ENCODE data around the gene CEP83.

CEP83 gene

DNA sequence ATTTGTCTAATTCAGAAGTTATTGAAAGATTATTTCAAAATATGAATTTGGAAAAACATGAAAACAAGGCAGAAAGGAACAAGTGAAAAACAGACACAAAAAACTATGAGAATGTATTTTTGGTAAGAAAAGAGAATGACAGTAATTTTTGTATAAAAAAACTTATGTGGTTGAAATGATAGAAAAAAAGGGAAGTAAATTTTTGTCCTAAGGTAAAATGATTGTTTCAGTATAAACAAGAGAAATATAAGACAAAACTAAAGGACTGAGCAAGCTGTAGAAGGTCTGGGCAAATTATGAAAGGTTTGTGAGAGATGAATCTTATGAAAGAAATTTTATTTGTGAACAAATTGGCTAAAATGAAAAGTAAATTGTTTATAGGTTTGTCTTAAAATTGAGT, 44.6 kb downstream of the CEP83 start:
- ATAC-seq (ENCODE audit: insufficient read depth, low read depth) (no peak), DNase-seq (no peak)
- Histone ChIP-seq H3K27ac (ENCODE audit: low read length) (no peak overlapping the region), H3K9ac (ENCODE audit: low read depth, low read length) (no peak overlapping the region), H3K27me3 (ENCODE audit: insufficient read depth, low read length, poor library complexity) (no peaks in the 10 kb centered on the region), H4K20me1 (ENCODE audit: insufficient read depth, low read length) (no peaks in the 10 kb centered on the region), H2AFZ (ENCODE audit: low read depth, low read length) (no peak overlapping the region), H3K4me2 (ENCODE audit: insufficient read depth, low read length) (no peak overlapping the region), H3K9me3 (ENCODE audit: insufficient read depth, low read length, severe bottlenecking) (peaks cover 10% of the 10 kb centered on the region), H3K79me2 (ENCODE audit: insufficient read depth, low read length) (peaks cover 10% of the 10 kb centered on the region; the same call in 1 of the 2 replicates), H3K36me3 (ENCODE audit: insufficient read depth, low read length) (peaks cover 10% of the 10 kb centered on the region; the same call in 1 of the 2 replicates), H3K4me1 (ENCODE audit: insufficient read depth, low read length) (no peaks in the 10 kb centered on the region), H3K4me3 (ENCODE audit: low read depth in 1 of 2, low read length in 2 of 2) (no peak overlapping the region)
- TF ChIP-seq, protein P1, sequence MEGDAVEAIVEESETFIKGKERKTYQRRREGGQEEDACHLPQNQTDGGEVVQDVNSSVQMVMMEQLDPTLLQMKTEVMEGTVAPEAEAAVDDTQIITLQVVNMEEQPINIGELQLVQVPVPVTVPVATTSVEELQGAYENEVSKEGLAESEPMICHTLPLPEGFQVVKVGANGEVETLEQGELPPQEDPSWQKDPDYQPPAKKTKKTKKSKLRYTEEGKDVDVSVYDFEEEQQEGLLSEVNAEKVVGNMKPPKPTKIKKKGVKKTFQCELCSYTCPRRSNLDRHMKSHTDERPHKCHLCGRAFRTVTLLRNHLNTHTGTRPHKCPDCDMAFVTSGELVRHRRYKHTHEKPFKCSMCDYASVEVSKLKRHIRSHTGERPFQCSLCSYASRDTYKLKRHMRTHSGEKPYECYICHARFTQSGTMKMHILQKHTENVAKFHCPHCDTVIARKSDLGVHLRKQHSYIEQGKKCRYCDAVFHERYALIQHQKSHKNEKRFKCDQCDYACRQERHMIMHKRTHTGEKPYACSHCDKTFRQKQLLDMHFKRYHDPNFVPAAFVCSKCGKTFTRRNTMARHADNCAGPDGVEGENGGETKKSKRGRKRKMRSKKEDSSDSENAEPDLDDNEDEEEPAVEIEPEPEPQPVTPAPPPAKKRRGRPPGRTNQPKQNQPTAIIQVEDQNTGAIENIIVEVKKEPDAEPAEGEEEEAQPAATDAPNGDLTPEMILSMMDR (IDR thresholded peaks at IDR 0.05; ENCODE audit: borderline replicate concordance, extremely low read depth, low read length, poor library complexity, severe bottlenecking): no peak
- TF ChIP-seq EZH2 (IDR thresholded peaks at IDR 0.05; ENCODE audit: borderline replicate concordance, low read depth, low read length, severe bottlenecking): no peak

DNA sequence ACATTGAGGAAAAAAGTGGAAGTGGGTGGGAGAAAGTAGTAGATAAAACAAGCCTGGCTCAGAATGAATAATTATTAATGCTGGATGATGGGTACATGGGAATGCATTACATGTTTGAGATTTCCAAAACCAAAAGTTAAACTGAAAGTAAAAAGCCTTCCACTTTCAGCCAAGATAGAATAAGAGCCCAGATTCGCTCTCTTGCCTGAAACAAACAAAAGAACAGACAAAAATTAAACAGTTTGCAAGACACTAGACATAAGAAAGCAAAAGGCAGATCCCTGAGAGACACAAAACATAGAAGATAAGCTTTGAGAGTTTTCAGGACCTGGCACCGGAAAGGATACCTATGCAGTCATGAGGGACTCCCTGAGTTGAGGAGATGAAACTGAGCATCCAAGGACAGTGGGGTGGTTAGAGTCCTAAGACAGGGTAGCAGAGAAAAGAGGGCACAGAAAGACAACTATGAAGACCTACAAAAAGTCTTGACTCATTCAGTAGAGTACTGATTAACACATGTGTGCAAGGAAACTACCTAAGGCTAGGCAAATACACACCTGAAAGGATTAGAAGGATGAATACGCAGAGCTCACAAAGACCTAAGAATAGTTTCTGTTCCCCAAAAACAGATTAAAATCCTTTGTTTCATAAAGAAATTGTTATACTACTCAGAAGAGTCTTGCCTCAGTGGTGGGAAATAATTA, 54.1 kb downstream of the CEP83 start:
- no peaks in the 10 kb centered on the region for H3K4me1 ChIP-seq (ENCODE audit: insufficient read depth, low read length)
- H3K27me3 ChIP-seq (ENCODE audit: insufficient read depth, low read length, poor library complexity): no peaks in the 10 kb centered on the region
- H3K9ac ChIP-seq (ENCODE audit: low read depth, low read length): no peak overlapping the region
- H2AFZ ChIP-seq (ENCODE audit: low read depth, low read length): no peak overlapping the region
- no peak overlapping the region for H3K27ac ChIP-seq (ENCODE audit: low read length)
- no peaks in the 10 kb centered on the region for H4K20me1 ChIP-seq (ENCODE audit: insufficient read depth, low read length)
- no peak overlapping the region for H3K4me3 ChIP-seq (ENCODE audit: low read depth in 1 of 2, low read length in 2 of 2)
- DNase-seq (no peak), ATAC-seq (ENCODE audit: insufficient read depth, low read depth) (peak; percentile 33; the same call in 1 of the 3 replicates)
- H3K9me3 ChIP-seq (ENCODE audit: insufficient read depth, low read length, severe bottlenecking): no peaks in the 10 kb centered on the region
- H3K4me2 ChIP-seq (ENCODE audit: insufficient read depth, low read length): no peak overlapping the region
- no peaks in the 10 kb centered on the region for H3K79me2 ChIP-seq (ENCODE audit: insufficient read depth, low read length)
- TF ChIP-seq EZH2 (IDR thresholded peaks at IDR 0.05; ENCODE audit: borderline replicate concordance, low read depth, low read length, severe bottlenecking): no peak
- TF ChIP-seq, protein P1 (IDR thresholded peaks at IDR 0.05; ENCODE audit: borderline replicate concordance, extremely low read depth, low read length, poor library complexity, severe bottlenecking): no peak
- H3K36me3 ChIP-seq (ENCODE audit: insufficient read depth, low read length): peaks cover 26% of the 10 kb centered on the region; the same call in 1 of the 2 replicates

DNA sequence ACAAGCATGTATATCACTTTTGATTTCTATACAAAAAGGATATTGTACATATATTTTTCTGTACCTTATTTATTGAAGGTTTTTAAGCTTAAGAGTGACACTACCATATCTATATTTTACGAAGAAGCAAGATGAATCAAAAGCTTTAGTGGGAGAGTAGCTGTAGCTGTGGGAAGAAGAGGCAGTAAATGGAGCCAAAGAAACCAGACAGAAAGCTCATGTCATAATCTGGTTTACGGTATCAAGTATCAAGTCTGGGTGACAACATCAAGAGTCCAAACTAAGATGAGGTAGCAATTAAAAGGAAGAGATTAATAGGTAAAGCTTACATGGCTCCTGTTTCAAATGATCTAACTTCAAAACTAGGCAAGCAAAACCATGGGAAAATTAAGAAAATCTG, 54.8 kb downstream of the CEP83 start:
- ATAC-seq (ENCODE audit: insufficient read depth, low read depth): no peak
- no peaks in the 10 kb centered on the region for H4K20me1 ChIP-seq (ENCODE audit: insufficient read depth, low read length)
- H3K4me3 ChIP-seq (ENCODE audit: low read depth in 1 of 2, low read length in 2 of 2): no peak overlapping the region
- no peaks in the 10 kb centered on the region for H3K4me1 ChIP-seq (ENCODE audit: insufficient read depth, low read length)
- H3K9me3 ChIP-seq (ENCODE audit: insufficient read depth, low read length, severe bottlenecking): peaks cover 2% of the 10 kb centered on the region
- H2AFZ ChIP-seq (ENCODE audit: low read depth, low read length): no peak overlapping the region
- no peak for TF ChIP-seq EZH2 (IDR thresholded peaks at IDR 0.05; ENCODE audit: borderline replicate concordance, low read depth, low read length, severe bottlenecking)
- TF ChIP-seq, protein P1 (IDR thresholded peaks at IDR 0.05; ENCODE audit: borderline replicate concordance, extremely low read depth, low read length, poor library complexity, severe bottlenecking): no peak
- H3K9ac ChIP-seq (ENCODE audit: low read depth, low read length): no peak overlapping the region
- DNase-seq: no peak
- no peaks in the 10 kb centered on the region for H3K27me3 ChIP-seq (ENCODE audit: insufficient read depth, low read length, poor library complexity)
- H3K27ac ChIP-seq (ENCODE audit: low read length): no peak overlapping the region
- H3K79me2 ChIP-seq (ENCODE audit: insufficient read depth, low read length): no peaks in the 10 kb centered on the region
- peaks cover 27% of the 10 kb centered on the region for H3K36me3 ChIP-seq (ENCODE audit: insufficient read depth, low read length)
- no peak overlapping the region for H3K4me2 ChIP-seq (ENCODE audit: insufficient read depth, low read length)

All from DND-41 (cell line).